ENCODE data around the gene TMEM175. TPM values are rescaled to one million over a fixed set of nuclear protein-coding genes. Genes with fewer than 3 reads are reported as not detected.
A peak's percentile ranks its signal among the peaks of the same experiment; 100 is the strongest.

Gene TMEM175
- total and polyA plus RNA-seq, 2 of the 13 experiments (the other 11 are each of a cell fraction or from before 2014, with no cell fraction given), result 5.1 to 9.9 TPM

DNA sequence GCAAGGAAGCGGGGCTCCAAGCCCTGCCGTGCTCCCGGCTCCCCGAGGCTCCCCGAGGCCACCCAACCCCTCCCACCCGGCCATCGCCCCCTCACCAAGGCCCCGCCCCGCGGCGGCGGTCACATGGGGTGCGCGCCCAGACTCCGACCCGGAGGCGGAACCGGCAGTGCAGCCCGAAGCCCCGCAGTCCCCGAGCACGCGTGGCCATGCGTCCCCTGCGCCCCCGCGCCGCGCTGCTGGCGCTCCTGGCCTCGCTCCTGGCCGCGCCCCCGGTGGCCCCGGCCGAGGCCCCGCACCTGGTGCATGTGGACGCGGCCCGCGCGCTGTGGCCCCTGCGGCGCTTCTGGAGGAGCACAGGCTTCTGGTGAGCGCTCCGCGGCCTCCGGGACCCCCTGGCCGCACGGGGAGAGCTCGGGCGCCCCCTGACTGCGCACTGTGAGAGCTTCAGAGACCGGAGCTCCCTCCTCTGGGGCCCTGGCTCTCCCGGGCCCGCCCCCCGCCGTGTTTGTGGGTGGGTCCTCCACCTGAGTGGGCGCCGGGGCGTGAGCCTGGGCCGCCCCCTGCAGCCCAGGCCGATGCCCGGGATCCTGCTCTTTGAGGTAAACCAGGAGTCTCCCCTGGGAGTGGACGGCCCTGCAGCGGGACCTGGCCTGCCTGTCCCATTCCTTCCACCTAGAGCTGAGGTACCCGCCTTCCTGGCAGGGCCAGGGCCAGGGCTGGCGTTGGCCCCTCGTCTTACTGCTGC lies 54.8 kb downstream of the TMEM175 start, which contains the start of gene IDUA (continued):
- TF ChIP-seq, protein P1, sequence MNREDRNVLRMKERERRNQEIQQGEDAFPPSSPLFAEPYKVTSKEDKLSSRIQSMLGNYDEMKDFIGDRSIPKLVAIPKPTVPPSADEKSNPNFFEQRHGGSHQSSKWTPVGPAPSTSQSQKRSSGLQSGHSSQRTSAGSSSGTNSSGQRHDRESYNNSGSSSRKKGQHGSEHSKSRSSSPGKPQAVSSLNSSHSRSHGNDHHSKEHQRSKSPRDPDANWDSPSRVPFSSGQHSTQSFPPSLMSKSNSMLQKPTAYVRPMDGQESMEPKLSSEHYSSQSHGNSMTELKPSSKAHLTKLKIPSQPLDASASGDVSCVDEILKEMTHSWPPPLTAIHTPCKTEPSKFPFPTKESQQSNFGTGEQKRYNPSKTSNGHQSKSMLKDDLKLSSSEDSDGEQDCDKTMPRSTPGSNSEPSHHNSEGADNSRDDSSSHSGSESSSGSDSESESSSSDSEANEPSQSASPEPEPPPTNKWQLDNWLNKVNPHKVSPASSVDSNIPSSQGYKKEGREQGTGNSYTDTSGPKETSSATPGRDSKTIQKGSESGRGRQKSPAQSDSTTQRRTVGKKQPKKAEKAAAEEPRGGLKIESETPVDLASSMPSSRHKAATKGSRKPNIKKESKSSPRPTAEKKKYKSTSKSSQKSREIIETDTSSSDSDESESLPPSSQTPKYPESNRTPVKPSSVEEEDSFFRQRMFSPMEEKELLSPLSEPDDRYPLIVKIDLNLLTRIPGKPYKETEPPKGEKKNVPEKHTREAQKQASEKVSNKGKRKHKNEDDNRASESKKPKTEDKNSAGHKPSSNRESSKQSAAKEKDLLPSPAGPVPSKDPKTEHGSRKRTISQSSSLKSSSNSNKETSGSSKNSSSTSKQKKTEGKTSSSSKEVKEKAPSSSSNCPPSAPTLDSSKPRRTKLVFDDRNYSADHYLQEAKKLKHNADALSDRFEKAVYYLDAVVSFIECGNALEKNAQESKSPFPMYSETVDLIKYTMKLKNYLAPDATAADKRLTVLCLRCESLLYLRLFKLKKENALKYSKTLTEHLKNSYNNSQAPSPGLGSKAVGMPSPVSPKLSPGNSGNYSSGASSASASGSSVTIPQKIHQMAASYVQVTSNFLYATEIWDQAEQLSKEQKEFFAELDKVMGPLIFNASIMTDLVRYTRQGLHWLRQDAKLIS (CRISPR knock-in tag; IDR thresholded peaks at IDR 0.05), result no peak
- 0 out of 2 replicates have a peak, but pooled peaks have one; percentile 40 for TF ChIP-seq ZNF572 (CRISPR knock-in tag; IDR thresholded peaks at IDR 0.05)
- TF ChIP-seq ZNF263 (CRISPR knock-in tag; IDR thresholded peaks at IDR 0.05), result 0 out of 2 replicates have a peak, but pooled peaks have one; percentile 90
- peak; percentile 71 for TF ChIP-seq XRCC5 (optimal IDR thresholded peaks at IDR 0.05; ENCODE audit: low read length)
- 0 out of 2 replicates have a peak, but pooled peaks have one; percentile 23 for TF ChIP-seq DMAP1 (CRISPR knock-in tag; IDR thresholded peaks at IDR 0.05)
- no peak for TF ChIP-seq BORCS8-MEF2B (CRISPR knock-in tag; IDR thresholded peaks at IDR 0.05)
- TF ChIP-seq, protein P2, sequence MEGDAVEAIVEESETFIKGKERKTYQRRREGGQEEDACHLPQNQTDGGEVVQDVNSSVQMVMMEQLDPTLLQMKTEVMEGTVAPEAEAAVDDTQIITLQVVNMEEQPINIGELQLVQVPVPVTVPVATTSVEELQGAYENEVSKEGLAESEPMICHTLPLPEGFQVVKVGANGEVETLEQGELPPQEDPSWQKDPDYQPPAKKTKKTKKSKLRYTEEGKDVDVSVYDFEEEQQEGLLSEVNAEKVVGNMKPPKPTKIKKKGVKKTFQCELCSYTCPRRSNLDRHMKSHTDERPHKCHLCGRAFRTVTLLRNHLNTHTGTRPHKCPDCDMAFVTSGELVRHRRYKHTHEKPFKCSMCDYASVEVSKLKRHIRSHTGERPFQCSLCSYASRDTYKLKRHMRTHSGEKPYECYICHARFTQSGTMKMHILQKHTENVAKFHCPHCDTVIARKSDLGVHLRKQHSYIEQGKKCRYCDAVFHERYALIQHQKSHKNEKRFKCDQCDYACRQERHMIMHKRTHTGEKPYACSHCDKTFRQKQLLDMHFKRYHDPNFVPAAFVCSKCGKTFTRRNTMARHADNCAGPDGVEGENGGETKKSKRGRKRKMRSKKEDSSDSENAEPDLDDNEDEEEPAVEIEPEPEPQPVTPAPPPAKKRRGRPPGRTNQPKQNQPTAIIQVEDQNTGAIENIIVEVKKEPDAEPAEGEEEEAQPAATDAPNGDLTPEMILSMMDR (CRISPR knock-in tag; IDR thresholded peaks at IDR 0.05), result peak; percentile 79
- TF ChIP-seq GATA4 (IDR thresholded peaks at IDR 0.05; ENCODE audit: borderline replicate concordance, low read depth), result no peak; the same call in 1 of the 2 replicates
- peak; percentile 82 for TF ChIP-seq ZFY (CRISPR knock-in tag; IDR thresholded peaks at IDR 0.05)
- no peak for TF ChIP-seq NFATC3 (CRISPR knock-in tag; IDR thresholded peaks at IDR 0.05)
- TF ChIP-seq ZBTB1 (CRISPR knock-in tag; IDR thresholded peaks at IDR 0.05; ENCODE audit: borderline replicate concordance), result no peak
- TF ChIP-seq KDM3A (CRISPR knock-in tag; IDR thresholded peaks at IDR 0.05; ENCODE audit: low read depth), result 0 out of 2 replicates have a peak, but pooled peaks have one; percentile 16
- no peak for TF ChIP-seq AHR (CRISPR knock-in tag; IDR thresholded peaks at IDR 0.05)
- peak; percentile 63; the same call in 1 of the 2 replicates for TF ChIP-seq ZNF891 (CRISPR knock-in tag; IDR thresholded peaks at IDR 0.05)
- no peak for TF ChIP-seq ZNF234 (CRISPR knock-in tag; conservative IDR thresholded peaks at IDR 0.05)
- TF ChIP-seq RBM39 (IDR thresholded peaks at IDR 0.05; ENCODE audit: low read depth, low read length, poor library complexity, severe bottlenecking), result peak; percentile 42
- peak; percentile 78; the same call in 1 of the 2 replicates for TF ChIP-seq TOPORS (CRISPR knock-in tag; IDR thresholded peaks at IDR 0.05)
- TF ChIP-seq ZNF383 (CRISPR knock-in tag; IDR thresholded peaks at IDR 0.05; ENCODE audit: borderline replicate concordance), result peak; percentile 47; the same call in 1 of the 2 replicates
- peak; percentile 31; the same call in 1 of the 2 replicates for TF ChIP-seq MEF2D (CRISPR knock-in tag; IDR thresholded peaks at IDR 0.05)
- TF ChIP-seq, protein P3, sequence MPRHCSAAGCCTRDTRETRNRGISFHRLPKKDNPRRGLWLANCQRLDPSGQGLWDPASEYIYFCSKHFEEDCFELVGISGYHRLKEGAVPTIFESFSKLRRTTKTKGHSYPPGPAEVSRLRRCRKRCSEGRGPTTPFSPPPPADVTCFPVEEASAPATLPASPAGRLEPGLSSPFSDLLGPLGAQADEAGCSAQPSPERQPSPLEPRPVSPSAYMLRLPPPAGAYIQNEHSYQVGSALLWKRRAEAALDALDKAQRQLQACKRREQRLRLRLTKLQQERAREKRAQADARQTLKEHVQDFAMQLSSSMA (CRISPR knock-in tag; IDR thresholded peaks at IDR 0.05), result peak; percentile 49; the same call in 1 of the 2 replicates
- TF ChIP-seq ZNF776 (CRISPR knock-in tag; IDR thresholded peaks at IDR 0.05), result peak; percentile 39; the same call in 1 of the 2 replicates
- TF ChIP-seq ZNF629 (CRISPR knock-in tag; conservative IDR thresholded peaks at IDR 0.05), result peak; percentile 33

Measured in HepG2 (cell line).